GM18519 (cell line): ENCODE measurements around the gene DOCK10.

Source experiments
- ATAC-seq: cut with Tn5 transposase; IDR thresholded peaks from one replicate; pipeline ENCODE4 v1.9.1; 2021; ENCODE audit warnings: mild to moderate bottlenecking, moderate library complexity; ENCODE audit not compliant: unreplicated experiment, low FRiP score

Gene DOCK10

GRCh38 chr2:225013425-225014365 is 28.6 kb downstream of the DOCK10 start:
- ATAC-seq: no peak

GRCh38 chr2:225011585-225011984 is 30.7 kb downstream of the DOCK10 start:
- no peak for ATAC-seq

- no peak for ATAC-seq
Measured at GRCh38 chr2:225010804-225011203, 31.5 kb downstream of the DOCK10 start.

GRCh38 chr2:225009768-225010167 is 32.5 kb downstream of the DOCK10 start:
- ATAC-seq: no peak

GRCh38 chr2:225008935-225009334 is 33.3 kb downstream of the DOCK10 start:
- ATAC-seq: no peak

GRCh38 chr2:225008179-225008856 is 34.0 kb downstream of the DOCK10 start:
- peak; percentile 60 for ATAC-seq

- ATAC-seq: no peak
Measured at GRCh38 chr2:225006730-225007129, 35.5 kb downstream of the DOCK10 start.

GRCh38 chr2:225004597-225004996 is 37.7 kb downstream of the DOCK10 start:
- no peak for ATAC-seq

- peak; percentile 88 for ATAC-seq
Measured at GRCh38 chr2:225002656-225003045, 39.6 kb downstream of the DOCK10 start.

GRCh38 chr2:225002039-225002655 is 40.1 kb downstream of the DOCK10 start:
- ATAC-seq: peak; percentile 37

- no peak for ATAC-seq
Measured at GRCh38 chr2:224999754-225000153, 42.5 kb downstream of the DOCK10 start.

- no peak for ATAC-seq
Measured at GRCh38 chr2:224999321-224999720, 42.9 kb downstream of the DOCK10 start.

- ATAC-seq: no peak
Measured at GRCh38 chr2:224997802-224998201, 44.5 kb downstream of the DOCK10 start.

- no peak for ATAC-seq
Measured at GRCh38 chr2:224995419-224995818, 46.8 kb downstream of the DOCK10 start.

GRCh38 chr2:224994242-224994823 is 47.9 kb downstream of the DOCK10 start:
- no peak for ATAC-seq

- ATAC-seq: no peak
Measured at GRCh38 chr2:224990710-224991109, 51.6 kb downstream of the DOCK10 start.

- ATAC-seq: no peak
Measured at GRCh38 chr2:224987733-224988132, 54.5 kb downstream of the DOCK10 start.

GRCh38 chr2:224986477-224986876 is 55.8 kb downstream of the DOCK10 start:
- no peak for ATAC-seq

- no peak for ATAC-seq
Measured at GRCh38 chr2:224984637-224985036, 57.6 kb downstream of the DOCK10 start.

- ATAC-seq: no peak
Measured at GRCh38 chr2:224983712-224984554, 58.3 kb downstream of the DOCK10 start.
